Tibial nerve (tissue), 4 donors: Measurements from ENCODE around the gene C12orf75. TPM values are rescaled to one million over a fixed set of nuclear protein-coding genes. Genes with fewer than 3 reads are reported as not detected.
"Not testable (repeated sequence)": the region's sequence is repeated elsewhere in the genome, so short reads cannot be mapped to it uniquely, and the experiment has no call there.

ENCODE experiments used
- DNase-seq, 2 donors: peaks; one replicate each; pipeline ENCODE4 v3.0.0-alpha.2; 2019; ENCODE audit warnings: low spot score in 2 of 2
- H3K27ac ChIP-seq, 4 donors: fragments of 200-600 bp; sonication (generic) in 3 of 4; one replicate each; pipeline ENCODE4 v1.5.1; 2017 to 2019; ENCODE audit warnings: mild to moderate bottlenecking in 1 of 4
- H3K27me3 ChIP-seq, 2 donors: fragments of 200-600 bp; sonication (generic) in 1 of 2; one replicate each; pipeline versions ENCODE4 v1.5.1 to v1.6.0; 2017 to 2019
- H3K36me3 ChIP-seq, 3 donors: fragments of 200-600 bp; sonication (generic); one replicate each; pipeline ENCODE4 v1.5.1; 2018 to 2019
- H3K4me1 ChIP-seq, 4 donors: fragments of 200-600 bp; sonication (generic) in 3 of 4; one replicate each; pipeline ENCODE4 v1.5.1; 2017 to 2019
- H3K4me3 ChIP-seq, 4 donors: fragments of 200-600 bp; sonication (generic) in 3 of 4; one replicate each; pipeline ENCODE4 v1.5.1; 2017 to 2019; ENCODE audit warnings: mild to moderate bottlenecking in 1 of 4, moderate library complexity in 1 of 4
- H3K9me3 ChIP-seq, 4 donors: fragments of 200-600 bp; sonication (generic) in 3 of 4; one replicate each; pipeline ENCODE4 v1.5.1; 2017 to 2019
- CTCF ChIP-seq, 5 experiments: fragments of 200-600 bp in 3 of 5; fragments of 450-650 bp in 2 of 5; sonication (generic) in 3 of 5; IDR thresholded peaks; one replicate each; pipeline ENCODE4 v1.5.1; 2016 to 2019; ENCODE audit warnings: antibody characterized with exemption in 5 of 5, mild to moderate bottlenecking in 3 of 5, moderate library complexity in 2 of 5
- EP300 ChIP-seq, 2 donors: sonication (generic); formaldehyde crosslinking; IDR thresholded peaks; one replicate each; pipeline ENCODE4 v1.6.1; 2017; ENCODE audit warnings: antibody characterized with exemption in 2 of 2, mild to moderate bottlenecking in 1 of 2
- POLR2A ChIP-seq, 2 donors: fragments of 450-650 bp; IDR thresholded peaks; one replicate each; pipeline ENCODE4 v1.6.1; 2017; ENCODE audit warnings: antibody characterized with exemption in 2 of 2, mild to moderate bottlenecking in 2 of 2, moderate library complexity in 2 of 2
- WGBS, 2 donors: methylation state at CpG; one replicate each; pipeline ENCODE4 v1.1.5; 2018; 5-methylcytosine and 5-hydroxymethylcytosine counted together
- total RNA-seq, 4 donors: library from RNA; depleted of rRNA; stranded (reverse); fragments of >200 nt; gene quantifications; one replicate each; pipeline ENCODE4 v1.1.0, GENCODE V29; 2016

C12orf75 gene
- total RNA-seq, 4 donors from 2014 or later: 12.6 to 29.7 (median 18.9) TPM

- no peak for DNase-seq
- H3K4me1 ChIP-seq: no peaks in the 10 kb centered on the region
- TF ChIP-seq CTCF (IDR thresholded peaks at IDR 0.05): no peak
- no peak for TF ChIP-seq POLR2A (IDR thresholded peaks at IDR 0.05)
- no peak for TF ChIP-seq EP300 (IDR thresholded peaks at IDR 0.05)
- 90 to 94% methylated on average over 4 of the region's 4 CpGs for WGBS, 2 donors
- no peak overlapping the region for H3K4me3 ChIP-seq
- H3K27ac ChIP-seq: no peak overlapping the region
- H3K36me3 ChIP-seq: no peaks in the 10 kb centered on the region
- H3K9me3 ChIP-seq: peaks cover 0 to 9% (median 0%) of the 10 kb centered on the region in 4 donors
- no peaks in the 10 kb centered on the region for H3K27me3 ChIP-seq
These were observed 69.7 kb downstream of the C12orf75 start for GRCh38 chr12:105400227-105400626.

- Histone ChIP-seq H3K27ac (no peak overlapping the region), H3K9me3 (peaks cover 0 to 9% (median 0%) of the 10 kb centered on the region in 4 donors), H3K4me3 (no peak overlapping the region), H3K36me3 (no peaks in the 10 kb centered on the region), H3K4me1 (no peaks in the 10 kb centered on the region), H3K27me3 (no peaks in the 10 kb centered on the region)
- no peak for DNase-seq
- TF ChIP-seq POLR2A (IDR thresholded peaks at IDR 0.05) (no peak), CTCF (IDR thresholded peaks at IDR 0.05) (no peak), EP300 (IDR thresholded peaks at IDR 0.05) (no peak)
- WGBS, 2 donors: 92 to 96% methylated on average over 4 of the region's 4 CpGs
These were observed 70.7 kb downstream of the C12orf75 start for GRCh38 chr12:105401198-105401597.

- WGBS, 2 donors: 94 to 96% methylated on average over 5 of the region's 5 CpGs
- Histone ChIP-seq H3K4me1 (no peaks in the 10 kb centered on the region), H3K27ac (no peak overlapping the region), H3K4me3 (no peak overlapping the region), H3K27me3 (no peaks in the 10 kb centered on the region), H3K36me3 (no peaks in the 10 kb centered on the region), H3K9me3 (peaks cover 0 to 9% (median 0%) of the 10 kb centered on the region in 4 donors)
- no peak for DNase-seq
- TF ChIP-seq CTCF (IDR thresholded peaks at IDR 0.05) (no peak), POLR2A (IDR thresholded peaks at IDR 0.05) (no peak), EP300 (IDR thresholded peaks at IDR 0.05) (no peak)
These were observed 71.9 kb downstream of the C12orf75 start for GRCh38 chr12:105402366-105402765.

- TF ChIP-seq EP300 (IDR thresholded peaks at IDR 0.05): no peak
- H3K4me3 ChIP-seq: no peak overlapping the region
- no peaks in the 10 kb centered on the region for H3K4me1 ChIP-seq
- WGBS, 2 donors: 89 to 100% methylated on average over 1 of the region's 1 CpG
- DNase-seq: no peak
- no peaks in the 10 kb centered on the region for H3K36me3 ChIP-seq
- H3K27ac ChIP-seq: no peak overlapping the region
- H3K27me3 ChIP-seq: no peaks in the 10 kb centered on the region
- peaks cover 0 to 9% (median 0%) of the 10 kb centered on the region in 4 donors for H3K9me3 ChIP-seq
These were observed 72.6 kb downstream of the C12orf75 start for GRCh38 chr12:105403095-105403494.

GRCh38 chr12:105404134-105404533 is 73.6 kb downstream of the C12orf75 start:
- not testable (repeated sequence) for H3K4me1 ChIP-seq, H3K4me3 ChIP-seq, H3K27me3 ChIP-seq, H3K27ac ChIP-seq, DNase-seq, H3K9me3 ChIP-seq, H3K36me3 ChIP-seq
- WGBS, 2 donors: 94 to 97% methylated on average over 3 of the region's 3 CpGs

- H3K36me3 ChIP-seq: no peaks in the 10 kb centered on the region
- no peak overlapping the region for H3K4me3 ChIP-seq
- H3K27me3 ChIP-seq: no peaks in the 10 kb centered on the region
- H3K4me1 ChIP-seq: peaks cover 0 to 17% (median 3%) of the 10 kb centered on the region in 4 donors
- no peak overlapping the region for H3K27ac ChIP-seq
- H3K9me3 ChIP-seq: no peaks in the 10 kb centered on the region
- TF ChIP-seq EP300 (IDR thresholded peaks at IDR 0.05): no peak
- no peak for TF ChIP-seq POLR2A (IDR thresholded peaks at IDR 0.05)
- TF ChIP-seq CTCF (IDR thresholded peaks at IDR 0.05): no peak
- DNase-seq: no peak
- 94 to 96% methylated on average over 7 of the region's 7 CpGs for WGBS, 2 donors
These were observed 76.0 kb downstream of the C12orf75 start for GRCh38 chr12:105406497-105406896.
